Activated CD8-positive, alpha-beta memory T cell treated with anti-CD3 and anti-CD28 coated beads for 48 hours (primary cell): ENCODE measurements around the gene SCAP.

ENCODE experiments used
- DNase-seq, 3 experiments: peaks; one replicate each; pipeline ENCODE4 v3.0.0-alpha.2; 2020; ENCODE audit warnings: low read depth in 2 of 3, low spot score in 2 of 3

The SCAP gene

GRCh38 chr3:47414666-47415587 lies 60.8 kb downstream of the SCAP start:
- no peak for DNase-seq

- DNase-seq = no peak
Measured at GRCh38 chr3:47414161-47414564, 61.6 kb downstream of the SCAP start.

DNA sequence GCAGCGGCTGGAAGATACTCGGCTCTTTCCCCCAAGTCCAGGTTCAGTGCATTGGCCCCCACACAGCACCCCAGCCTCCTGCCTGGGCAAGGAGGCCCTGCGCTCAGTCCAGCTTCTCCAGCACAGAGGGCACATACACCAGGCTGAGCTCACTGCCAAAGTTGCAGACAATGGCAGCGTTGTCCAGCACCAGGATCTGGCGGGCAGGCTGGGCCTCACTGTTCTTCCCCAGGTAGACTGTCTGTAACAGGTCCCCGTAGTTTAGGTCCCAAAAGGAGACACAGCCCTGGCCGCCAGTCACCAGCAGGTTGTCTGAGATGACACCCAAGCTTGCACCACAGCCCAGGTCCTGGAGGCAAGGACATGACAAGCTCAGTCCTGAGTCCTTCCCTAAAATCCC lies 62.0 kb downstream of the SCAP start:
- DNase-seq = no peak

DNA sequence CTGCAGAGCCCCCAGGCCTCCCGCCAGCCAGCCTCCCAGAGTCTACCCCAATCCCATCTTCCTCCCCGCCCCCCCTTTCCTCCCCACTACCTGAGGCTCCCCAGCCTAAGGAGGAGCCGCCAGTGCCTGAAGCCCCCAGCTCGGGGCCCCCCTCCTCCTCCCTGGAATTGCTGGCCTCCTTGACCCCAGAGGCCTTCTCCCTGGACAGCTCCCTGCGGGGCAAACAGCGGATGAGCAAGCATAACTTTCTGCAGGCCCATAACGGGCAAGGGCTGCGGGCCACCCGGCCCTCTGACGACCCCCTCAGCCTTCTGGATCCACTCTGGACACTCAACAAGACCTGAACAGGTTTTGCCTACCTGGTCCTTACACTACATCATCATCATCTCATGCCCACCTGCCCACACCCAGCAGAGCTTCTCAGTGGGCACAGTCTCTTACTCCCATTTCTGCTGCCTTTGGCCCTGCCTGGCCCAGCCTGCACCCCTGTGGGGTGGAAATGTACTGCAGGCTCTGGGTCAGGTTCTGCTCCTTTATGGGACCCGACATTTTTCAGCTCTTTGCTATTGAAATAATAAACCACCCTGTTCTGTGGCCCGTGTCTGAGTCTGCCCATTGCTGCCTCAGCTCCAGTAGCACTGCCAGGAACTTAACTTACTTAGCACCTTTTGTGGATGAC lies 62.8 kb downstream of the SCAP start:
- DNase-seq = no peak

DNA sequence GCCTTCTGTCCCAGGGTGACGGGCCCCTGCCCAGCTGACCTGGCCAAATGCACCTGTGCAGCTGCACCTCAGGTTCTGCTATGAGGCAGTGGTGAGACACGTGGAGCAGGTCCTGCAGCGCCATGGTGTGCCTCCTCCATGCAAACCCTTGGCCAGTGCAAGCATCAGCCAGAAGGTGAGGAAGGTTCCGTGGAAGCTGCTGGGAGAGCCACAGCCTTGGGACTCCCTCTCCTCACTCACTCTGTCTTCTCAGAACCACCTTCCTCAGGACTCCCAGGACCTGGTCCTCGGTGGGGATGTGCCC lies 63.3 kb downstream of the SCAP start:
- DNase-seq = no peak

DNA sequence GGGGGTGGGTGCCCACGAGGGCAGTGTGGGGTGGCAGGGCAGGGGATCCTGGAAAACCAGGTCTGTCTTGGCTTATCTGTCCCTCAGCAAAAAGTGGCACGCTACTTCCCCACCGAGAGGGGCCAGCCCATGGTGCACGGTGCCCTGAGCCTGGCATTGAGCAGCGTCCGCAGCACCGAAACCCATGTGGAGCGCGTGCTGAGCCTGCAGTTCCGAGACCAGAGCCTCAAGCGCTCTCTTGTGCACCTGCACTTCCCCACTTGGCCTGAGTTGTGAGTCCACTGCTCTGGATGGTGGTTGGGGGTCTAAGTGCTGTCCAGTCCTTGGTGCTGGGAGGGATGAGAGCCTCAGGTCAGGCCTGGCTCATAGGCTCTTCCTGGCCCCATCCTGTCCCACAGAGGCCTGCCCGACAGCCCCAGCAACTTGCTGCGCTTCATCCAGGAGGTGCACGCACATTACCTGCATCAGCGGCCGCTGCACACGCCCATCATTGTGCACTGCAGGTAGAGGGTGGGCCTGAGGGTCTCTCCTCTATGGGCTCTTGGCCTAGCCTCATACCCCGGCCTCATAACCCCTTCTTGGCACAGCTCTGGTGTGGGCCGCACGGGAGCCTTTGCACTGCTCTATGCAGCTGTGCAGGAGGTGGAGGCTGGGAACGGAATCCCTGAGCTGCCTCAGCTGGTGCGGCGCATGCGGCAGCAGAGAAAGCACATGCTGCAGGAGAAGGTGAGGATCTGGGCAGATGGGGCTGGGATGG lies 63.9 kb downstream of the SCAP start:
- DNase-seq = no peak

GRCh38 chr3:47410801-47411646 lies 64.7 kb downstream of the SCAP start:
- DNase-seq = no peak

DNA sequence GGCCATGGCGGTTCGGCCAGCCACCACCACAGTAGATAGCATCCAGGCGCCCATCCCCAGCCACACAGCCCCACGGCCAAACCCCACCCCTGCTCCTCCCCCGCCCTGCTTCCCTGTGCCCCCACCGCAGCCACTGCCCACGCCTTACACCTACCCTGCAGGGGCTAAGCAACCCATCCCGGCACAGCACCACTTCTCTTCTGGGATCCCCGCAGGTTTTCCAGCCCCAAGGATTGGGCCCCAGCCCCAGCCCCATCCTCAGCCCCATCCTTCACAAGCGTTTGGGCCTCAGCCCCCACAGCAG lies 65.4 kb downstream of the SCAP start:
- DNase-seq = no peak

DNA sequence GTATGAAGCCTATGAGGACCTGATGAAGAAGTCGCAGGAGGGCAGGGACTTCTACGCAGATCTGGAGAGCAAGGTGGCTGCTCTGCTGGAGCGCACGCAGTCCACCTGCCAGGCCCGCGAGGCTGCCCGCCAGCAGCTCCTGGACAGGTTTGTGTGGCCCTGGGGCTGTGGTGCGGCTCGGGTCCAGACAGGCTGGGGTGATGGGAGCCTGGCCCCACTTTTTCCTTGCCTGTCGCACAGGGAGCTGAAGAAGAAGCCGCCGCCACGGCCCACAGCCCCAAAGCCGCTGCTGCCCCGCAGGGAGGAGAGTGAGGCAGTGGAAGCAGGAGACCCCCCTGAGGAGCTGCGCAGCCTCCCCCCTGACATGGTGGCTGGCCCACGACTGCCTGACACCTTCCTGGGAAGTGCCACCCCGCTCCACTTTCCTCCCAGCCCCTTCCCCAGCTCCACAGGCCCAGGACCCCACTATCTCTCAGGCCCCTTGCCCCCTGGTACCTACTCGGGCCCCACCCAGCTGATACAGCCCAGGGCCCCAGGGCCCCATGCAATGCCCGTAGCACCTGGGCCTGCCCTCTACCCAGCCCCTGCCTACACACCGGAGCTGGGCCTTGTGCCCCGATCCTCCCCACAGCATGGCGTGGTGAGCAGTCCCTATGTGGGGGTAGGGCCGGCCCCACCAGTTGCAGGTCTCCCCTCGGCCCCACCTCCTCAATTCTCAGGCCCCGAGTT lies 65.9 kb downstream of the SCAP start:
- DNase-seq = no peak

DNA sequence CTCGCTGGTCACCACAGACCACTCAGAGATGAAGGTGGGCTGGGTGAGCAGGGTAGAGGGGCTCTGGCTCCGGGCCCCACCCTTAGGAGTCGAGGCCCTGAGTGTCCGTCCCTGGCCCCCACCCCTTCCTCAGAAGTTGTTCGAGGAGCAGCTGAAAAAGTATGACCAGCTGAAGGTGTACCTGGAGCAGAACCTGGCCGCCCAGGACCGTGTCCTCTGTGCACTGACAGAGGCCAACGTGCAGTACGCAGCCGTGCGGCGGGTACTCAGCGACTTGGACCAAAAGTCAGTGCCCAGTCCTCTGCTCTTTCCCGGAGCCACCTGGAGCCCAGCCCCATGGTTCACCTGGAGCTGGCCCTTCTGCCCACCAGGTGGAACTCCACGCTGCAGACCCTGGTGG lies 66.5 kb downstream of the SCAP start:
- no peak for DNase-seq

GRCh38 chr3:47408839-47409229 lies 66.9 kb downstream of the SCAP start:
- no peak for DNase-seq

DNA sequence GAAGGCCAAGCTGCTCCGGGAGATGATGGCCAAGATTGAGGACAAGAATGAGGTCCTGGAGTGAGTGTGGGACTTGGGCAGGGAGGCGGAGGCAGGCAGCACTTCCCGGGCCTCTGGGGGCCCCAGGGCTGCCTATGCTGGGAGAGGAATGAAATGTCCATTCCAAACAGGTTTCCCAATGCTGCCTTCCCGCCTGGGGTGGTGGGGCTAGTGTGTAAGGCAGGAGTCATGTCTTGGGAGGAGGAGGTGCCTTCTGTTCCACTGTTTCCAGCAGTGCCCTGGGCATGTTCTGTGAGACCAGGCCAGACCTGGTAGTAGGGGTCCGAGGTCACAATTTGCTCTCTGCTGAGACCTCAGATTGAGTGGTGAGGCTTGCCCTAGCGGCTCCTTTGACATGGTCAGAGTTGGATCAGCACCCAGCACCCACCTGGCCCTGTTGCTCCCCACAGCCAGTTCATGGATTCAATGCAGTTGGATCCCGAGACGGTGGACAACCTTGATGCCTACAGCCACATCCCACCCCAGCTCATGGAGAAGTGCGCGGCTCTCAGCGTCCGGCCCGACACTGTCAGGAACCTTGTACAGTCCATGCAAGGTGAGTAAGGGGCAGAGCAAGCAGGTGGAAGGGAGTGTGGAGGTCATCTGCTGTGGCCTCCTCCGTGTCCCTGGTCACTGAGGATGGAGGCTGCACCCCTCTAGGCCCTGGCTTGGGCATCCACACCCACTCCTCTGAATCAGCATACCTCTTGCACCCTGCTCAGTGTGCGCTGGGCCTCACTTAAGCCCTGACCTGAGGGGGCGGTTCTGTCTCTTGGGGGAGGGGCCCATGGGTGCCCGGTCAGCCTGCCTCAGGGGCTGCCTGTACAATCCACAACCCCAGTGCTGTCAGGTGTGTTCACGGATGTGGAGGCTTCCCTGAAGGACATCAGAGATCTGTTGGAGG lies 67.6 kb downstream of the SCAP start:
- DNase-seq = no peak

- no peak for DNase-seq
Measured at GRCh38 chr3:47407237-47407636, 68.5 kb downstream of the SCAP start.

DNA sequence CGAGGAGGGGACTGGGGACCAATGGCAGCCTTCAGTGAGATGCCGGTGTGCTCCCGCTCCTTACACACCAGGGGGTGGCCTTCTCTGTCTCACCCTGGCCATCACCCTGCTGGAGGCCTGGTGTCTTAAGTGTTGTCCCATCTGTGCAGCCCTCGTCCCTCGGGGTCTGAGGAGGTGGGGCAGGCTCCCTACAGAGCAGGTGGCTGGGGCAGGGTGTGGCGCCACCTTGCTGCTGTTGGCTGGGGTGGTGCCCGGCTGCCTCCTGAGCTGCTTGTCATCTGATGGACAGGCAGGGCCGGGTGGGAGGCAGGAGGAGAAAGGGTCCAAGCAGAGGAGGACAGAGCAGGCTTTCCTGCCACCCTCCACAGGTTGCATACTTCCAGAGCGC lies 69.0 kb downstream of the SCAP start:
- no peak for DNase-seq

GRCh38 chr3:47405820-47406761 lies 69.7 kb downstream of the SCAP start:
- no peak for DNase-seq

DNA sequence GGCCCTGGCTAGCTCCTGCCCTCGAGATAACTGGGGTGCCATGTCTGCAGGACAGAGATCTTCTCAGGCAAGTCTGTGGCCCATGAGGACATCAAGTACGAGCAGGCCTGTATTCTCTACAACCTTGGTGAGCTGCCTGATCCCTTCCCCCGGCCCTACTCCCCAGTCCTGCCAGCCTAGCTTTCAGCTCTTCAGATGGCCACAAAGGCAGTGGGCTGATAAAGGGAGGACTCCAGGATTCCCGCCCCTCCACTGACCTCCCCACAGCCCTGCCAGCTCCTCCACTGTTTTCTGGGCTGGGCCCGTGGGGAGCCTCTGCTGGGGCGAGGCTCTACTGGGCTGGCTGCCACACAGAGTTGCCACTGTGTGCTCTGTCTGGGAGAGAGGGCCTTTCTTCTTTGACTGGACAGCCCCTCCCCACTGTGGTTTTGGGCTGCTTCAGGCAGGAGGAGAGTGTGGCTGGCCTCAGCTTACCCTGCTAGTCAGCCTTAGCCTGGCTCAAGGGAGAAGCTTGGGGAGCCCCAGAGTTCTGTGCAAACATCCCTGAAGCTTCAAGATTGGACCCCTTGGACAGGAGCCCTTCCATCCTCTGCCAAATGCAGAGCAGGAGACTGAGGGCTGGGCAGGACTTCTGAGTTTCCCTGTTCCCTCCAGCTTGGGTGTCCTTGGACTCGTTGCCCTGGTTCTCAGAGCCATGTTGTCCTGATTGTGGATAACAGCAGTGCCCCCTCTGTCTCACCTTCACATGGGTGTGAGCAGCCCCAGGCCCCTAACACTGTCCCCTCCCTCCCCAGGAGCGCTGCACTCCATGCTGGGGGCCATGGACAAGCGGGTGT lies 70.6 kb downstream of the SCAP start:
- no peak for DNase-seq

DNA sequence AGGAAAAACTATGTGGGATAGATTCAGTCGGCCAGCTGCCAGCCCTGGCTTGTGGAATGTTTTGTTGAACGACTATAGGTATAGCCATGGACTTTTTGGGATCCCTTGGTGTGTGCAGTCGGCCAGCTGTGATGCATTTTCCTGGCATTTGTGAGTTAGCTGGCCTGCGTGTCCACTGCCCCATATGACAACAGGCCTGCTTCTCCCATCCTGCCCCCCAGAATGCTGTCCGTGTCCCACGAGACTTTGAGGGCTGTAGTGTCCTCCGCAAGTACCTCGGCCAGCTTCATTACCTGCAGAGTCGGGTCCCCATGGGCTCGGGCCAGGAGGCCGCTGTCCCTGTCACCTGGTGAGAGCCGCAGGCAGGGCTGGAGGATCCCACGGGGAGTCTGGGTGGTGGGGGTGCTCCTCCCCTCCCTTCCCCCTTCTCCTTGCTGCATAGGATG lies 71.3 kb downstream of the SCAP start:
- no peak for DNase-seq
